Subcutaneous abdominal adipose tissue (tissue), 5 donors: Measurements from ENCODE around the gene ZNF649.
A peak's percentile ranks its signal among the peaks of the same experiment; 100 is the strongest.
"Not testable (repeated sequence)": the region's sequence is repeated elsewhere in the genome, so short reads cannot be mapped to it uniquely, and the experiment has no call there.

ENCODE experiments used
- H3K27ac ChIP-seq: one replicate; pipeline ENCODE4 v1.7.0; 2013; ENCODE audit warnings: low read depth, mild to moderate bottlenecking, inconsistent platforms, low read length, moderate library complexity
- H3K27me3 ChIP-seq, 5 donors: one replicate each; pipeline ENCODE4 v1.7.0; 2013; ENCODE audit warnings: low read length in 5 of 5, inconsistent platforms in 1 of 5; ENCODE audit not compliant: control insufficient read depth in 5 of 5, insufficient read depth in 4 of 5
- H3K36me3 ChIP-seq, 5 donors: one replicate each; pipeline ENCODE4 v1.7.0; 2013; ENCODE audit warnings: low read length in 5 of 5; ENCODE audit not compliant: control insufficient read depth in 5 of 5, insufficient read depth in 5 of 5
- H3K4me1 ChIP-seq, 5 donors: one replicate each; pipeline ENCODE4 v1.7.0; 2013; ENCODE audit warnings: low read length in 5 of 5, mild to moderate bottlenecking in 3 of 5, moderate library complexity in 1 of 5; ENCODE audit not compliant: control insufficient read depth in 5 of 5, insufficient read depth in 5 of 5
- H3K4me3 ChIP-seq, 5 donors: one replicate each; pipeline ENCODE4 v1.7.0; 2013; ENCODE audit warnings: low read length in 5 of 5, low read depth in 1 of 5
- H3K9ac ChIP-seq, 5 donors: one replicate each; pipeline ENCODE4 v1.7.0; 2013; ENCODE audit warnings: low read length in 5 of 5, mild to moderate bottlenecking in 4 of 5, moderate library complexity in 3 of 5
- H3K9me3 ChIP-seq, 5 donors: one replicate each; pipeline ENCODE4 v1.7.0; 2013; ENCODE audit warnings: low read length in 5 of 5; ENCODE audit not compliant: control insufficient read depth in 5 of 5
- donor health status: healthy.
- donor health status: healthy.
- donor health status: healthy.
- donor health status: healthy.
- donor health status: healthy.

ZNF649 gene

DNA sequence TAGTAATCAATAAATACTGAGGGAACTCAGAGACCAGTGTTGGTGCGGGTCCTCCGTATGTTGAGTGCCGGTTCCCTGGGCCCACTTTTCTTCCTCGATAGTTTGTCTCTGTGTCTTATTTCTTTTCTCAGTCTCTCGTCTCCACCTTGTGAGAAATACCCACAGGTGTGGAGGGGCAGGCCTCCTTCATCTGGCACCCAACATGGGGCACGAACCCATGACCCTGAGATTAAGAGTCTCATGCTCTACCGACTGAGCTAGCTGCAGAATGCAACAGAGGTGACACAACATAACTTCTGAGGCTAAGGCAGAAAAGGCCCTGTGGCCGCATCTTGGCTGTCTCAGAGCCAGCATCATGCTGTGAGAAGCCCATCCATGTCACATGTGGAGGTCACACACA is 17.1 kb upstream of the ZNF649 start:
- Histone ChIP-seq H3K4me3 (peak overlapping the region; percentile 25 to 61 (median 36)), H3K27ac (no peak overlapping the region), H3K9me3 (peaks cover 39 to 77% (median 55%) of the 10 kb centered on the region in 5 donors), H3K27me3 (no peaks in the 10 kb centered on the region), H3K36me3 (no peaks in the 10 kb centered on the region), H3K4me1 (peaks cover 0 to 8% (median 6%) of the 10 kb centered on the region in 5 donors), H3K9ac (no peak overlapping the region)

DNA sequence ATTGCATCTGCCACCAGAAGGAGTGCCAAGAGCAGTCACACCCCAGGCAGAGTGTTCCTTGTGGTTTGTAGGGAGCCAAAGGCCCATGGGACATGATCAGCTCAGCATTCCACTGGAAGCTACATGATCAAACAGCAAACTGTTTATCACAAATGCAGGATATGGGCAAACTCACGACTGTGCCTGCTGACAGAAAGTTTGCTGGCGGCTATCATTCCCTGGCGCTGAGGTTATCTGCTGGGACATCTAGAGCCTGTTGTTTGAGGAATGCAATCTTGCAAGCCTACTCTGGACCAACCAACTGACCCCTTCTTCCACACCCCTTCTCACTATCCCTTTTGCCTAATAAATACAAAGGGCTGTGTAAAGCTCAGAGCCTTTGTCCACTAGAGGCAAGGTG is 14.8 kb upstream of the ZNF649 start:
- Histone ChIP-seq H3K9me3 (peaks cover 60 to 92% (median 78%) of the 10 kb centered on the region in 5 donors), H3K9ac (no peak overlapping the region), H3K4me3 (peak overlapping the region in 4 of 5 donors; percentile 8 to 28 (median 17))

DNA sequence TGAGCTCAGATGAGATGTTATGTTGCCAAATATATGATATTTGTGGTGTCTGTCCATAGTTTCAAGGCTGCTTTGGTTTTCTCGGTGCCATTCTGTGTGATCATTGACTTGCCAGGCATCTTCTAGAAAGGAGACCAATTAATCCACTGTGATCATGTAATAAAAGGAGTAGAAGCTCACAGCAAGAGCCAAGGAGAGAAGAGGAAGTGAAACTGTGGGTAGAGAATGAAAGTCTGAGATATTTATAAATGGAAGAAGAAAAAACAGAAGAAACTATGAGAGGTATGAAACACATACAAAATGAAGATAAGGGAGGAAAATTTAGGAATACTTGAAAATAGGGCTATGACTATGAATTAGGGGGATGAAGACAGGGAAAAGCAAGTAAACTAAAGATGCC is 11.3 kb upstream of the ZNF649 start:
- no peaks in the 10 kb centered on the region for H3K36me3 ChIP-seq
- no peak overlapping the region for H3K9ac ChIP-seq
- no peaks in the 10 kb centered on the region for H3K27me3 ChIP-seq
- H3K4me1 ChIP-seq = peaks cover 0 to 3% (median 0%) of the 10 kb centered on the region in 5 donors
- H3K9me3 ChIP-seq = peaks cover 55 to 88% (median 71%) of the 10 kb centered on the region in 5 donors
- H3K4me3 ChIP-seq = peak overlapping the region in 1 of 5 donors; percentile 14
- H3K27ac ChIP-seq = no peak overlapping the region

More for the DNA sequence above, 14.8 kb upstream of the ZNF649 start:
- peaks cover 0 to 3% (median 0%) of the 10 kb centered on the region in 5 donors for H3K4me1 ChIP-seq
- no peaks in the 10 kb centered on the region for H3K27me3 ChIP-seq
- H3K27ac ChIP-seq = no peak overlapping the region
- no peaks in the 10 kb centered on the region for H3K36me3 ChIP-seq

DNA sequence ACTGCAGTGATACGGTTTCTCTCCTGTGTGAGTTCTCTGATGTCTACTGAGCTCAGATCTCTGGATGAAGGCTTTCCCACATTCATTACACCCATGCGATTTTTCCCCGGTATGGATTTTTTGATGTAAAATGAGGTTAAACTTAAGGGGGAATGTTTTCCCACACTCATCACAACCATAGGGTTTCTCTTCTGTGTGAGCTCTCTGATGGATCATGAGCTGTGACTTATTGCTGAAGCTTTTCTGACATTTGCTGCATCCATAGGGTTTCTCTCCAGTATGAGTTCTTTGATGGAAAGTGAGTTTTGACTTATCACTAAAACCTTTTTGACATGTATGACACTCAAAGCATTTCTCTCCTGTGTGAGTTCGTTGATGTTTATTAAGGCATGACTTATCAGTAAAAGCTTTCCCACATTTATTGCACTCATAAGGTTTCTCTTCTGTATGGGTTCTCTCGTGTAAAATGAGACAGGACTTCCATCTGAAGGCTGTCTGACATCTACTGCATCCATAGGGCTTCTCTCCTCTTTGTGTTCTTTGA is 10.6 kb upstream of the ZNF649 start:
- Histone ChIP-seq H3K27me3 (no peaks in the 10 kb centered on the region), H3K4me3 (peak overlapping the region in 2 of 5 donors; percentile 6 to 43), H3K9ac (no peak overlapping the region), H3K4me1 (peaks cover 0 to 3% (median 0%) of the 10 kb centered on the region in 5 donors), H3K36me3 (no peaks in the 10 kb centered on the region), H3K9me3 (peaks cover 48 to 85% (median 63%) of the 10 kb centered on the region in 5 donors), H3K27ac (no peak overlapping the region)

DNA sequence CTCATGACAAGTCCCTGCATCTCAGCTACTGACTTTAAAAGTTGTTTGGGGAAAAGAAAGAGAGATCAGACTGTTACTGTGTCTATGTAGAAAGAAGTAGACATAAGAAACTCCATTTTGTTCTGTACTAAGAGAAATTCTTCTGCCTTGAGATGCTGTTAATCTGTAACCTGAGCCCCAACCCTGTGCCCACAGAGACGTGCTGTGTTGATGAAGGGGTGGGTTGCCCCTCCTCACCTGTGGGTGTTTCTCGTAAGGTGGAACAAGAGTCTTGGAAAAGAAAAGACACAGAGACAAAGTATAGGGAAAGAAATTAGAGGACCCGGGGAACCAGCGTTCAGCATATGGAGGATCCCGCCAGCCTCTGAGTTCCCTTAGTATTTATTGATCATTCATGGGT is 3.2 kb upstream of the ZNF649 start:
- not testable (repeated sequence) for H3K27ac ChIP-seq, H3K4me3 ChIP-seq, H3K9ac ChIP-seq, H3K27me3 ChIP-seq, H3K36me3 ChIP-seq
- Histone ChIP-seq H3K9me3 (peaks cover 7 to 34% (median 12%) of the 10 kb centered on the region in 5 donors), H3K4me1 (peaks cover 5 to 13% (median 12%) of the 10 kb centered on the region in 5 donors)

DNA sequence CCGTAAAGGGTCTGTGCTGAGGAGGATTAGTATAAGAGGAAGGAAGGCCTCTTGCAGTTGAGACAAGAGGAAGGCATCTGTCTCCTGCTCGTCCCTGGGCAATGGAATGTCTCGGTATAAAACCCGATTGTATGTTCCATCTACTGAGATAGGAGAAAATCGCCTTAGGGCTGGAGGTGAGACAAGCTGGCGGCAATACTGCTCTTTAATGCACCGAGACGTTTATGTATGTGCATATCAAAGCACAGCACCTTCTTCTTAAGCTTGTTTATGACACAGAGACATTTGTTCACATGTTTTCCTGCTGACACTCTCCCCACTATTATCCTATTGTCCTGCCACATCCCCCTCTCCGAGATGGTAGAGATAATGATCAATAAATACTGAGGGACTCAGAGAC is 1.3 kb upstream of the ZNF649 start:
- H3K4me1 ChIP-seq = peaks cover 5 to 15% (median 14%) of the 10 kb centered on the region in 5 donors
- peaks cover 0 to 30% (median 7%) of the 10 kb centered on the region in 5 donors for H3K9me3 ChIP-seq
- not testable (repeated sequence) for H3K4me3 ChIP-seq, H3K27ac ChIP-seq, H3K9ac ChIP-seq, H3K27me3 ChIP-seq, H3K36me3 ChIP-seq

DNA sequence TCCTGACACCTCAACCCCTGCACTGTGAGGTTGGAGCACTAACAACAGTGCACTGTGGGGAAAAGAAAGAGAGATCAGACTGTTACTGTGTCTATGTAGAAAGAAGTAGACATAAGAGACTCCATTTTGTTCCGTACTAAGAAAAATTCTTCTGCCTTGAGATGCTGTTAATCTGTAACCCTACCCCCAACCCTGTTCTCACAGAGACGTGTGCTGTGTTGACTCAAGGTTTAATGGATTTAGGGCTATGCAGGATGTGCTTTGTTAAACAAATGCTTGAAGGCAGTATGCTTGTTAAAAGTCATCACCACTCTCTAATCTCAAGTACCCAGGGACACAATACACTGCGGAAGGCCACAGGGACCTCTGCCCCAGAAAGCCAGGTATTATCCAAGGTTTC is 822 bp upstream of the ZNF649 start:
- H3K9me3 ChIP-seq = peaks cover 2 to 28% (median 7%) of the 10 kb centered on the region in 5 donors
- H3K4me3 ChIP-seq = peak overlapping the region in 1 of 5 donors; percentile 2
- not testable (repeated sequence) for H3K27me3 ChIP-seq

DNA sequence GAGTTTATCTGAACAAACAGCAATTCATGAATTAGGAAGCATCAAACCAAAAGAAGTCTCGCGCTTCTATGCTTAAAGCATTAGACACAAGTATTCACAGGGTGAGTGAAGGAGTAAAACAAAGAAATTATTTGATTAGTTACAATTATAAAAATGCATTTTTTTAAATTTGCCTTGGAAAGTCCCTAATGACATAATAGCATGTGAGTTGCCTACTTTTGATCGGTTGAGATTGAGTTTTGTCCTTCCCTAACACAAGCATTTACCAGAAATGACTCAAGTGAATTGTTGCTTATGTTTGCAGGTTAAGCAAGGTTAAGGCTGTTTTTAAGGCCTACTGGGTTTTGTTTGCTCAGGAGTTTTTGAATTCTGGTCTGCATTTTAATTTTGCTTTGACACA is 389 bp upstream of the ZNF649 start:
- Histone ChIP-seq H3K4me3 (peak overlapping the region; percentile 2 to 99 (median 96)), H3K4me1 (peaks cover 5 to 15% (median 15%) of the 10 kb centered on the region in 5 donors), H3K9me3 (peaks cover 2 to 30% (median 7%) of the 10 kb centered on the region in 5 donors), H3K9ac (no peak overlapping the region), H3K27me3 (peaks cover 0 to 3% (median 3%) of the 10 kb centered on the region in 5 donors), H3K36me3 (peaks cover 0 to 2% (median under 1%) of the 10 kb centered on the region in 5 donors), H3K27ac (no peak overlapping the region)

More for the DNA sequence above, 822 bp upstream of the ZNF649 start:
- H3K9ac ChIP-seq, H3K27ac ChIP-seq, H3K36me3 ChIP-seq: not testable (repeated sequence)
- peaks cover 5 to 15% (median 15%) of the 10 kb centered on the region in 5 donors for H3K4me1 ChIP-seq

DNA sequence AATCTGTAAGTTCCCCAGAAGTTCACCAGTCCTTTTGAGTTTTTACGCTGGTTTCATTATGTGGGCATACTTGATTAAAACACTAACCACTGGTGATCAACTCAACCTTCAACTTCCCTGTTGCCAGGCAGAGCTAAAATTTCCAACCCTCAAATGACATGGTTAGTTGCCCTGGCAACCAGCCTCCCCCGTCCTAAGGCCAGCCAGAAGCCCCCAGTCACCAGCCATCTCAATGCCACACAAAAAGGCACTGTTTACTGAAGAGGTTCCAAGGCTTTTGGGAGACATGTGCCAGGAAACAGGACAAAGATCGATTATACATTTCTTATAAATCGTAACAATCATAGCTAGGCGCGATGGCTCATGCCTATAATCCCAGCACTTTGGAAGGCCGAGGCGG is 1.6 kb downstream of the ZNF649 start:
- H3K4me3 ChIP-seq = peak overlapping the region in 3 of 5 donors; percentile 29 to 94 (median 37)
- H3K9ac ChIP-seq = no peak overlapping the region
- peaks cover 12 to 19% (median 19%) of the 10 kb centered on the region in 5 donors for H3K36me3 ChIP-seq
- no peak overlapping the region for H3K27ac ChIP-seq
- H3K4me1 ChIP-seq = peaks cover 5 to 15% (median 15%) of the 10 kb centered on the region in 5 donors
- peaks cover 2 to 30% (median 13%) of the 10 kb centered on the region in 5 donors for H3K9me3 ChIP-seq
- peaks cover 0 to 3% (median 2%) of the 10 kb centered on the region in 5 donors for H3K27me3 ChIP-seq

DNA sequence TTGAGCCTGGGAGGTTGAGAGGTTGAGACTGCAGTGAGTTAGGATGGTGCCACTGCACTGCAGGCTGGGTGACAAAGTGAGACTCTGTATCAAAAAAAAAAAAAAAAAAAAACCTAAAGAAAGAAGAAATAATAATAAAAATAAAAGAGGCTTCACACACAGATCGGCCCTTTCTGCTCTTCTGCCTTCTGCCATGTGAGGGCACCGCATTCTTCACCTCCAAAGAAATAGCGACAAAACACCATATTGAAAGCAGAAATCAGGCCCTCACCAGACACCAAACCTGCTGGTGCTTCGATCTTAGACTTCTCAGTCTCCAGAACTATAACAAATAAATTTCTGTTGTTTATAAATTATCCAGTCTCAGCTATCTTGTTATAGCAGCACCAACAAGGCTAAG is 3.0 kb downstream of the ZNF649 start:
- H3K27me3 ChIP-seq = no peaks in the 10 kb centered on the region
- peaks cover 5 to 15% (median 15%) of the 10 kb centered on the region in 5 donors for H3K4me1 ChIP-seq
- no peak overlapping the region for H3K4me3 ChIP-seq
- peaks cover 18 to 31% (median 29%) of the 10 kb centered on the region in 5 donors for H3K36me3 ChIP-seq
- H3K27ac ChIP-seq = no peak overlapping the region
- H3K9me3 ChIP-seq = peaks cover 4 to 32% (median 13%) of the 10 kb centered on the region in 5 donors
- no peak overlapping the region for H3K9ac ChIP-seq
